NCI-H2107 treated with DMSO at 0.1 percent for 48 hours (cell line): ENCODE measurements around the gene CABS1.

Source experiments
- DNase-seq: peaks from one replicate; lab custom pipeline; 2025; ENCODE audit not compliant: unreplicated experiment; lab: John Stamatoyannopoulos, UW

The CABS1 gene

DNA sequence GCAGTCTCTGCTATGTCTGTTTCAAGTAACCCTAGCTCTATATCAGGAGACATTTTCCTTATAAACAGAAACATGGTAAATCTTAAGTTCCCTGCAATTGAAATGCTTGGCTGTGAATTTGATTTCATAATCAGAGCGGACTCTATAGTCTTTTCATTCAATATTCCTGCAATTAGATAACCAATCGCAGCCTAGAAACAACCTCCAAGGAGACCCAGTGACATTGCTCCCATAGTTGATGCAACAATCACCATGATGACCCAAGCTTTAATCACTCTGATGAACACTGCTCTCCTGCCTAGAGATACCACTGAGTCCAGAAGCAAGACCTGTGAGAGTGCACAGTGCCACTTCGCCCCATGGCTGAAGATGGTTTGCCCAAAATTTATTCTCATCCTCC, at the start of gene CABS1:
Gene CABS1, plus strand, starts transcription at position 301 of the 400 bp plus-strand sequence. Its CDS starts 59 bp downstream, at position 360.
- no peak for DNase-seq

DNA sequence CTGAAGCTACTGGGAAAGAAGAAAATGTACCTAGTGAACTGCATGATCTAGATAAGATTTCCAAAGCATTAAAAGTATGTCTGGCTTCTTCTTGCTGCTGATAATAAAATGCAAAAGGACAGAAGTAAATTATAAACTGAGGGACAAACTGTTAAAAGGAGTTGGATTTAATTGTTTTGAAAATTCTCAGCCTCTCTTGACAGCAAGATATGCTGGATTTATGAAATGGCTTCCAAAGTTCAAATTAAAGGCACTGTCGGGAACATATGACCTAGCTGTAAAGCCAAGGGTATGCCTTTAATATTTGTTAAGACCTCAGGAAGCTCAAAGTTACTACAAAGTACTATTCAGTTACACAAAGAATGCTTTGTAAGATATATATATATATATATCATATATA, 46.1 kb upstream of the CABS1 start:
- no peak for DNase-seq

DNA sequence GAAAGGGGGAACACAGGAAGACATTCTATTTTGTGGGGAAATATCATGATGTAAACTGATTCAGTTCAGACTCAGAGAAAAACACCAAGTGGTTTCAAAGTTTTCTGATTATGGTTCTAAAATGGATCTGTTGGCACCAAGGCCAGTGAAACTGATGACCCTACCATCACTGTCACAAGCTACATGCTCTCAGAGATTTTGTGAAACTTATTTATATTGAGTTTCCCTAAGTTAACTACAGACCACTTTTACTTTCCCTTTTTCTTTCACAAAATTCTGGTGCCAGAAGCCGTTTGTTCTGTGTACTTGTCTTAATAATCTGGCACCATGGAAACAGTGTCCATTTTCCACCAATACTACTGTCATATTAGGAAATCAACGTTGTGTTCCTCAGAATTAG, 43.4 kb upstream of the CABS1 start:
- no peak for DNase-seq

DNA sequence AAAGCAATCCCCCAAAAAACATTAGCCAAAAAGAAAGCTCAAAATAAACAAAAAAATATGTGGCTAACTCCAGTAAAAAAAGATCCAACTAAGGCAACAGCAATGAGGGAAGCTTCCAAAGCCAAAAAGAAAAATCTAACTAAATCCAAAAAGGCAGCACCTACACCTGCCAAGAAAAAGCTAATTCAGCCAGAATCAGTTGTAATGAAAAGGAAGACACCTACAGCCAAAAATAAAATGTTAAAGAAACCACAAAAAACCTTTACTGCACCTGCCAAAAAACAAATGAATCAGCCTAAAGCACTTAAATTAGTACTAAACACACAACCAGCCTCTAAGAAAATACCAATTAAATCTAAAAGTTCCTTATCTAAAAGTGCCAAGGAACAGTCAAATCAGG, 37.2 kb upstream of the CABS1 start:
- no peak for DNase-seq

DNA sequence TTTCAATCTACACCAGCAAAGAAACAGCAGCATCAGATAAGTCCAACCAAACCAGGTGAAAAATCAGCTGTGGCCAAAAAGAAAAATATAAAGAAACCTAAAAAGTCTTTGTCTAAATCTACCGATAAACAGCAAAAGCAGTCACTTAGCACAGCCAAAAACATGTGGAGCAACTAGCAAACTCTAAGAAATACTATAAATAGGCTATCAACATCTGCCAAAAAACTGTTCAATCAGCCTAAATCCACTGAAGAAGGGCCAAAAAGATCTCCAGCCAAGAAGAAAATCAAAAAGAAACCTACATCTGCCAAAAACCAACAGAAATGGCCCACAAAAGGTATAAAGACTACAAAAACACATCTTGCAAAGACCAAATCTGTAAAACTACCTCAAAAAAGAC, 36.7 kb upstream of the CABS1 start:
- DNase-seq = no peak

DNA sequence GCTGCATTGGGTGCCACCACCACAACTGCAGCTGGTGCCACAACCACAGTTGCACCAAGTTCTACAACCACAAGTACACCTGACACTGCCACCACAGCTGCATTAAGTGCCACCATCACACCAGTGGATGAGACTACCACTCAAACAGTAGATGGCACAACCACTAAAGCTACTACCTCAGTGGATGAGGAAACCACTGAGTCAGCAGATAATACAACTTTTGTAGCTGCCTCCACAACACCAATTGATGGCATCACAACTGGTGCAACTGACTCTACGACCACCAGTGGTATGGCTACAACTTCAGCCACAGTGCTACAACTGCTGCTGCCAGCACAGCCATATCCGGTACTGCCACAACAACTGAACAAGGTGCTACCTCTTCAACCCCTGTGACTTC, 35.1 kb upstream of the CABS1 start:
- DNase-seq = no peak

DNA sequence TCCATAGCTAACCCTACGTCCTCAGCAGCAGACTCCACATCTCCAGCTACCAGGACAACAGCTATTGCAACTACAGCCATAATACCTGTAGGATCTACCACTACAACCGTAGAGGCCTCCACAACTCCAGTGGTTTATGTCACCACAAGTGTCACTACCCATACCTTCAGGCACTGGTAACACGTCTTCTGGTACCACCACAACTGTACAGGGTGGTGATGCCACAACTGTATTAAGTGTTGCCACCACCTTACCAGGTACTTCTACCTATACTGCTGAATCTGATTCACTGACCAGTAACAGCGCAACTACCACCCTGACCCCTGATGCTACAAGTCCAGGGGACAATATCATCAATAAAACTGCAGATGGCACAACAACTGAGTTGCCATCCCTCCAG, 34.6 kb upstream of the CABS1 start:
- no peak for DNase-seq

DNA sequence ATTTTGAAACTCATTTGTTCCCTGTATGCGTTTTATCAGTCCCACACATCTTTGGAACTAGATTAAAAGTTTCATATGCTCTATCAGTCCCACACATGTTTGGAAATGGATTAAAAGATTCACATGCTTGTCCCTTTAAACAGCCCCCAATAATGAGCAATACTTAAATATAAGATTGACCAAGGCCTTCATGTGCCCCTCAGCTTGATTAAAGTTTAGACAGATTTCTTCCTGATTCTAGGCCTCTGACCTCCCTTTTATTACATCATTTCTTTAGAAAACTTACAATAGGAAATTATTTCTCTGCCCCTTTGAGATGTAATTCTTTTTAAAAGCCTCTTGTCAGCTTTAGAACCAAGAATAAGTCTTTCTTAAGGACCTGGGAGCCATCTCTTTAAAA, 31.7 kb upstream of the CABS1 start:
- DNase-seq = no peak

DNA sequence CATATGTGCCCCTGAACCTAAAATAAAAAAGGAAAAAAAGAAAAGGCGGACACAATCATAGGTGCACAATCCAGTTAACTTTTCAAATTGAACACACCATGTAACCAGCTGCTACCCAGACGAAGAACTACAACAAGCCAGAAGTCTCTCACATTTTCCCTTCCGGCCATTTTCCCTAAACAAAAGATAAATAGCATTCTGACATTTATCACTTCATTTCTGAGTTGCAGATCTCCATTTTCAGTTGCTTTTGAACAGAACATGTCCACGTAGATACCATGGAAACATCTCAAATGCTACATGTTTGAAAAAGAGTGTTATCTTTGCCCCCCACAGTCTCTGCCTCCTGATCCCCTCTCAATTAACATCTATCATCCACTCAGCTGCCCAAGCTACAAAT, 29.2 kb upstream of the CABS1 start:
- DNase-seq = no peak

DNA sequence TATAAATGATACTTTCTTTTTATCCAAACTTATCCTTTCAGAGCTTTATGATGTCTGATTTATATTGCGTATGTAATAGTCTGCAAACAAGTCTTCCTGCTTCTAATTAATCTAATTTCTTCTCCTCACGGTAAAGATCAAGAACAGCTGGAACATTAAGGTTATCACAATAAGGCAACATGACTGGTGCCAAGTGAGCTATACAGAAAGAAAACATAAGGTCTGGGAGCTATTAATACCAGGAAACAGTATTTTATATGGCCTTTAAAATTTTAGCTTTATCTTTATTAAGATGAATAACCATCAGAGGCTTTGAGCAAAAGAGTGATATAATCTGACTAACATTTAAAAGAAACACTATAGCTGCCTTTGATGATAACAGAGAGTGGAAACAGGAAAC, 28.7 kb upstream of the CABS1 start:
- DNase-seq = no peak

DNA sequence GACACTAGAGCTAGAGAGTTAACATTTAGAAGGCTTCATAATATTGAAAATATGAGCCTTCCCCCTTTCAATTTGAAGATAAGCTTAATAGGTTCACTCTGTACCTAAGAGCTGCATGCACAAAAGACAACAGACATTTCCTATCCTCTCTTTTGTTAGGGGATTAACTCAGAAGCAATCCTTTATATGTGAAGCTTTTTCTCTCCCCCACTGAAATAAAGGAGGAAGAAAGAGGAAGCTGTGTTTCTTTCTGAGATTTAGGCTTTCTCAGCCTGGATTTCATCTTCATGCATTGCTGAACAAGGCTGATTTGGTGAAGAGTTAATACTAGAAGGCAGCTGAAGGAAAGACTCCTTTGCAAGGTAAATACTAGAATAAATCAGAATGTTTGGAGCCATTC, 21.0 kb upstream of the CABS1 start:
- DNase-seq = no peak

DNA sequence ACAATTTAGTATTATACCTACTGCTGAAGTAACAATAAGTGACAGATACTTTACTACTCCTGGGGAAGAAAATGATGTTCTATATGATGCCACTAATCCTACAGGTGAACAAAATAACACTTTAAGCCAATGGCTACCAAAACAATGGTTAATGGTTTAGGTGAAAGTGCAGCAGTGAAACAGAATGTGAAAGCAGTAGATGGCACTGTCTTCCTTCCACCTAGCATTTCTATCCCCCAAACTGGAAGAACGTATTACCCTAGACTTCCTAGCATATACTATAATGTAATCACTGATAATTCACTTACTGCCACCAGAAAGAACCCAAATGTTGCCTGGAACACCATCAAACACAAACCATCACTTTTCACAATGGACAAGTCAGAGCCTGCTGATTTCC, 18.9 kb upstream of the CABS1 start:
- DNase-seq = no peak

DNA sequence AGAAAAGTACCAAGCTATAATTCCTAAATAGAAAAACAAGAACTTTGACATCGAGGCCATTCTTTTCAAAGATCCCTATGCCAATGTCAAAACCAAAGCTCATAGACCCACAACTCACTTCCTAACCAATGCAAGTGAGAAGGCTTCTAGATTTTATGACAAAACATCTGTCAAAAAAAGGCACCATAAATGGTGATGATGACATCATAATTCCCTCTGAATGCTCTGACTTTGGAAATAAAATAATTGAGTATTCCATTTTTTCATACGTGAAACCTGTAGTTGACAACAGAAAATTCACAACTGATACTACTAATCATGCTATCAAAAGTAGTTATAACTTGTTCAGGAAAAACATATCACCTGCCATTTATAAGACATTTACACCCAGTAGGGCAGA, 8.7 kb upstream of the CABS1 start:
- DNase-seq = no peak

DNA sequence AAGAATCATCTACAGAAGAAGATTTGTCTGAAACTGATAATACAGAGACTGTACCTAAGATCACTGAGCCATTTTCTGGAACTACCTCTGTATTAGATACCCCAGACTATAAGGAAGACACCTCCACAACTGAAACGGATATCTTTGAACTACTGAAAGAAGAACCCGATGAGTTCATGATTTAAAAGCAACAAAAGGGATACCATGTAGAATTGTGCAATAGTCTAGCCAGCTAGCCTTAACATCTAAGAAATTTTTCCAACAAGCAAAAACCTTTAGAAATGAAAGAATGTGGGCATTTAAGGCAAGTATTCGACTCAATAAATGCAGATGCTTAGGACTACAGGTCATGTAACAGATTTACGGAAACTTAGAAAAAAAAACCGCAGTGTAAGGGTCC, 1.3 kb downstream of the CABS1 start:
- DNase-seq = no peak

DNA sequence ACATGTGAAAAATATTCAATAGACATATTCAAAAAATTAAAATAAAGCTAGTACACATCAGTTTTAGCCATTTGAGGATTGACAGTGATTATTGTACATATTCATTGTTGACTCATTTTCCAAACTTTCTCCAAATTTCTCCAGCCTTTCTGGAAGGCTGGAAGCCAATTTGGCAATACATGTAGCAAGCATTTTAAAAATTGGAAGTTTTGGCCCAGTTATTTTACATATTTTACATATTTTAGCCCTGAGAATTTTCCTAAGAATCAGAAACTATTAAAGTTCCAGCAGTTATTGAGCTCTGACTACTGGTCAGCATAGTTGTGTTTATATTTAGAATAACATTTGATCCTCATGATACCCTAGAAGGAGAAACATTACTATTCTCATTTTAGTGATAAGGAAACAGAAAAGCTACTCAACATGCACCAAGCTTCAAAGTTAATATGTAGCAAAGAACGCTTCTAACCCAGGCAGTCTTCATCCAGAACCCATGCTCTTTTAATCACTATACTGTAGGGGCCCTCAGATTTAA, 3.2 kb downstream of the CABS1 start:
- no peak for DNase-seq

DNA sequence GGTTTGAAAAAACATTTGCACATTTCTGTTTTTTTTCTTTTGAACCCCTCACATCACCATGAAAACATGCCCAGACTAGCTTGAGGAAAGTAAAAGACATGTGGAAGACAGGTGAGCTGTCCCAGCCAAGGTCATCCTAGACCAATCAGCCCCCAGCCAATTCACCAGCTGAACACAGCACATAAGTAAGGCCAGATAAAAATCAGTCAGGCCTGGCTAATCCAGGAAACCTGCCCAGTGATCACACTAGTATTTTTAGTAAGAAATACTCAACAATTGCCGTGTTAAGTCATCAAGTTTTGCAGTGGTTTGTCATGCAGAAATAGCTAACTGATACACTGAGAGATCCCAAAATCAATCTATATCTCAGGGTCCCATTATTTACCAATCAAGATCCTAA, 21.4 kb downstream of the CABS1 start:
- no peak for DNase-seq

DNA sequence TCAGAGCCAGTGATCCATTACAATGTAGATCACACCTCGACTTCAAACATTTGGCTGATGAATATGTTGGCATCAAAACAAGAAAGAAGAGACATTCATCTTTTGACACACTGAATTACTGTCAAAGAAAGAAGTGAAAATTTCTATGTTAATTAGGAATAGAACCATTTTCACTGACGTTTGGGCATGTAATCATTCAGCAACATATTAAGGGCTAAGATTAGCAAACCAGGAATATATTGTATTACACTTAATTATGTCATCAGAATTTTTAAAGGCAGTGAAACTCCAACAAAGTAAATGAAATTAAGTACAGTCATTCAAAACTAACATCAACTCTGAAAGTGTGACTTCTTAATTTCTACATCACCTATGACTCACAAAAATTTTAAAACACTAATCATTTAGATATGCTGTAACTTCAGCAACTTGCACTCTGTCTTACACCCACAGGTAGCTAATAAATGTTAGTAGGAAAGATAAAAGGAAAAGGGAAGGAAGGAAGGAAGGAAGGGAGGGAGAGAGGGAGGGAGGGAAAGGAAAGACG, 24.4 kb downstream of the CABS1 start:
- DNase-seq = no peak

DNA sequence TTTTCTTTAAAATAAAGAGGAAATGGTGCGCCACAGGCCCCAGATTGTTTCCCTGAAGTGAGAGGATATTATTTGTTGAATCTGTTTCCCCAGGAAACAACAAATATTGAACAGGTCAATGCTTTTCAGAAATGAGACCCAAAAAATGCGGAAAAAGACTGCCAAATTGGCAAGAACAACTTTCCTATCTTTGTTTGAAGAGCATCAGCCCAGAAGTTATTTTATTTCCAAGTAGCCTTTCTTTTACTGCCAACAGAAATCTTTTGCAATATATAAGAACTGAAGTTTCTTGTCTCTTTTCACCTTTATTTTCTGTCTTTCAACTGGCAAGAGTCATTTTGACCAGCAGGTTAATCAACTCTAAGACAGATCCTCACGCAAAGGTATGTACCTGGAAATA, 25.7 kb downstream of the CABS1 start, which contains the start of gene SMR3A:
Gene SMR3A, plus strand, starts transcription at position 301 of the 400 bp plus-strand sequence. CDS start 1,356 bp downstream, outside the sequence.
- DNase-seq = no peak

DNA sequence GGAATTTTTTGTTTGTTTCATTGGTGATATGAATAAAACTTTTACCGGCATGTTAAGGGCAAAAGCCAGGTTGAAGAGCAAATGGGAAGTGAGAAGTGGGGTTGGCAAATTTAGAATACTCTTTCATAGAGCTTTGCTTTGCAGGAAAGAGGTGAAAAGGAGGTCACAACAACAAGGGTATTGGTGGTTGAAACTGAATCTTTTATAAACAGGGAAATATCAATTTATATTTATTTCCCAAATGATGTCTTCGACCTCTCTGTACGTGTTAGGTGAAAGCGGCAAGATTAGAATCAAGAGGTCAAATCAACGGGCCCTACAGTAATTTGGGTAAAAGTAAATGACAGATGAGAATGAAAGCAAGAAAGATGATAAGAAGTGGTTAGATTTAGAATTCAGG, 29.2 kb downstream of the CABS1 start:
- no peak for DNase-seq

DNA sequence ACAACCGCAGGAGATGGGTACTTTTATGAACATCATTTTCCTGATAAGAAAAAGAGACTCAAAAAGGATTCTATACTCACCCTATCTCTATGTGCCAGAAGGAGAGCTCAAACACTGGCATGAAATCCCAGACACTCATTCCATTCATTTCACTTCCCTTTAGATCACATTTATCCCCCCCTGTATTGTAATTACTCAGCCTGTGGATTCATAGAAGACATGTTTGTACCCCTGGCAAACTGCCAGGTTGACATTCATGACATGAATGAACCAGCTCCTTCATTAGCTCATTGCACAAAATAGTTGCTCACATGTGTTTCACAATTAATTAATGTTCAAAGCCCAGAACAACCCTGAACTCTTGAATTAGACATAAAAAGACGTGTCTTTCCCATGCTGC, 30.7 kb downstream of the CABS1 start:
- no peak for DNase-seq

DNA sequence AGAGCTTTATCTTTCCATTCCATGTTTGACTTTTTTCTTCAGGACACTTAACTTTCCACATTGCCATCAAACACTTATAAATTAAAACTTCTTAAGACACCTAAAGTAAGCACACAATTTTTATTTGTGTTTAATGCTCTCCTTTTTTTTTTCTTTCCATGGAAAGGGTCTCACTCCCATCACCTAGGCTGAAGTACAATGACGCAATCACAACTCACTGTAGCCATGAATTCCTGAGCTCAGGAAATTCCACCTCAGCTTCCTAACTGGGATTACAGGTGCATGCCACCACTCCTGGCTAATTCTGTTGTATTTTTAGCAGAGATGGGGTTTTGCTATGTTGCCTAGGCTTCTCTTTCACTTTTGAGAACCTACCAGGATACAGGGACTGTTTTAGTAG, 33.0 kb downstream of the CABS1 start:
- no peak for DNase-seq

DNA sequence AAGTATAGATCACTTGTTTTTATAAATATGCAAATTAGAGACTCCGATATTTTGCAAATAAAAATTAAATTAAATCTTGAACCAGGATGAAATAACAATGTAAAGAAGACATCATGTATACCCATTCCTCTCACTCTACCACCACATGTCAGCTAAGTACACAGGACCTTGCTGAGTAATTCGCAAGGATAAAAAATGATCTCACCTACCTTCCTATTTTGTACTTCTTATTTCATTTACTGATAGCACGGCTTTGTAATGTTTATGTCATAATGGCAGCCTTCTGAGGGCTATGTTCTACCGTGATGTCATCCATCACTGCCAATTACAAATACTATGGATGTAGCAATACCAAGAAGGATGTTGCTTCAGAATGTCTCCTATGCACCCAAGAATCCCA, 37.2 kb downstream of the CABS1 start:
- no peak for DNase-seq

DNA sequence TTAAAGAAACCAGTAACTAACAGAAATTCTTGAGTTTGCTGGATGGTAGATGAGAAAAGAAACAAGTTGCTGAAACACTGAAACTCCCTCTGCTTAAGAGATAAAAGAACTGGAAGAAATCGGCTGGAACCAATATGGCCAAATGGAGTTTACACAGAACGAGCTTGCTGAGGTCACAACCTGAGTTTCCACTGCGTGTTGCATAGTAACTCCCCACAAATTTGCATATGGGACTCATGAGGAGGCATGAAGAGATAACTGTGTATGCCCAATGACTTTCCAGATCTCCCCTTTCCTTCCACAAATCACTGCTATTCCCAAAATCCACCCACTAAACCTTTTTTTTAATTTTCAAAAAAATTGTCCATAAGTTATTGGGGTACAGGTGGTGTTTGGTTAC, 38.0 kb downstream of the CABS1 start:
- no peak for DNase-seq
